ENCODE measurements around the gene PCNP.

The PCNP gene

GRCh38 chr3:101561630-101562328 is 12.2 kb upstream of the PCNP start, which contains the start of gene TRMT10C:
TSS of gene TRMT10C (plus strand) at chr3:101561868. CDS start at chr3:101564782, 2,914 bp downstream.
- peak within 1 kb of the TSS; percentile 75 for H3K27ac ChIP-seq (ENCODE audit: low read length, poor library complexity, severe bottlenecking)
- peak within 1 kb of the TSS; percentile 97 for H4K8ac ChIP-seq (ENCODE audit: low read length)
- peak within 1 kb of the TSS in 1 of 2 experiments; percentile 53 for H3K14ac ChIP-seq (ENCODE audit: low read length in 2 of 2)
- H3K23ac ChIP-seq (ENCODE audit: low read length in 2 of 2) = no peak within 1 kb of the TSS
- 3% methylated on average over 18 of the region's 35 CpGs for WGBS
- no peak within 1 kb of the TSS for H2AK5ac ChIP-seq (ENCODE audit: low read length, severe bottlenecking)
- H2BK12ac ChIP-seq (ENCODE audit: low read length in 2 of 2) = no peak within 1 kb of the TSS
- peak; percentile 95 for DNase-seq
- peak within 1 kb of the TSS; percentile 72 for H2AFZ ChIP-seq (ENCODE audit: low read depth, low read length)
- peaks cover under 1 to 8% of the 10 kb centered on the region in 2 experiments for H3K27me3 ChIP-seq (ENCODE audit: control insufficient read depth in 1 of 2, insufficient read depth in 1 of 2, low read length in 2 of 2)
- H2BK120ac ChIP-seq (ENCODE audit: low read depth, low read length) = peak within 1 kb of the TSS; percentile 73
- peak within 1 kb of the TSS; percentile 70 for H3K4me2 ChIP-seq (ENCODE audit: low read length, poor library complexity, severe bottlenecking)
- H3K9me3 ChIP-seq (ENCODE audit: control insufficient read depth, low read length) = no peaks in the 10 kb centered on the region
- H3K4ac ChIP-seq (ENCODE audit: low read depth in 1 of 2, low read length in 2 of 2) = peak within 1 kb of the TSS; percentile 71 to 75
- no peak within 1 kb of the TSS for H2BK15ac ChIP-seq (ENCODE audit: low read depth, poor library complexity, severe bottlenecking)
- peak within 1 kb of the TSS; percentile 67 to 83 for H3K18ac ChIP-seq (ENCODE audit: low read depth in 1 of 2, low read length in 2 of 2)
- peak within 1 kb of the TSS; percentile 90 for H3K9ac ChIP-seq (ENCODE audit: low read length)
- peaks cover 6% of the 10 kb centered on the region for H3K79me1 ChIP-seq (replicated peaks; ENCODE audit: low read length, poor library complexity, severe bottlenecking)
- peaks cover 1 to 22% of the 10 kb centered on the region in 2 experiments for H3K36me3 ChIP-seq (ENCODE audit: control insufficient read depth in 1 of 2, insufficient read depth in 2 of 2, low read depth in 1 of 2, low read length in 2 of 2)
- H4K91ac ChIP-seq (ENCODE audit: low read length) = peak within 1 kb of the TSS; percentile 61
- peak within 1 kb of the TSS; percentile 11 for H2BK5ac ChIP-seq (ENCODE audit: low read depth, low read length, poor library complexity, severe bottlenecking)
- H3K4me1 ChIP-seq (ENCODE audit: control insufficient read depth, insufficient read depth, low read depth, low read length) = peaks cover 2% of the 10 kb centered on the region
- peak within 1 kb of the TSS; percentile 81 to 82 for H3K4me3 ChIP-seq (ENCODE audit: insufficient read depth in 1 of 2, low read depth in 1 of 2, low read length in 2 of 2)

DNA sequence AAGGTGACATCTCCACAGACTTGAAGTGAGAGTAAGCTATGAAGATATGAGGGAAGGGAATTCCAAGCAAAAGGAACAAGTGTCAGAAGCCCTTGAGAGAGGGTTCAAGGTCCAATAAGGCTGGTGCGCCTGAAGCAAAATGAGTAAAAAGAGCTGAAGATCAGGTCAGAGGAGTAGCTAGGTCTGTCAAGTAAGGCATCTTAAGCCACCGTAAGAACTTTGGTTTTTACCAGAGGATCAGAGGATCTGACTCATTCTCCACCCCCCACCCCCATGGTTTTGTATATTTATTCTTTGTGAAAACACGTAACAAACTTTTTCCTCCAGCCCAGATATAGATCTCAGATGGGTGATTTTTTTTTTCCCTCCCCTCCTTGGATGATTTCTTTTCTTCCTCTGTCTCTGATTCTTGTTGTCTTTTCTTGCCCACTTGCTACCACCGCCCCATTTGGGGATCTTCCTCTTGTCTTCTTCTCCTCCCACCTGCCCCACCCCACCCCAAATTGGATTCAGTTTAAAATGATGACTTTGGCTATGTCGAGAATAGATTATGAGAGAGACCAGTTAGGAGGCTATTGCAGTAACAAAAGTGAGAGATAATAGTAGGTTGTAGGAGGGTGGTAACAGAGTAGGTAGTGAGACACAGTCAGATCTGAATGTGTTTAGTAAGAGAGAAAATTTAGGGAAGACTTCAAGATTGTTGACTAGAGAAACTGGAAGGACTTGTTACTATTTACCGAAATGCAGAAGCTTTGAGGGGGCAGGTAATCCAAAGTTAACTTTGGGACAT is 6.3 kb upstream of the PCNP start:
- no peak overlapping the region for H3K14ac ChIP-seq (ENCODE audit: low read length in 2 of 2)
- H3K23ac ChIP-seq (ENCODE audit: low read length in 2 of 2) = no peak overlapping the region
- no peak overlapping the region for H4K91ac ChIP-seq (ENCODE audit: low read length)
- no peaks in the 10 kb centered on the region for H3K27me3 ChIP-seq (ENCODE audit: control insufficient read depth in 1 of 2, insufficient read depth in 1 of 2, low read length in 2 of 2)
- H3K27ac ChIP-seq (ENCODE audit: low read length, poor library complexity, severe bottlenecking) = no peak overlapping the region
- H3K4me2 ChIP-seq (ENCODE audit: low read length, poor library complexity, severe bottlenecking) = no peak overlapping the region
- H3K4ac ChIP-seq (ENCODE audit: low read depth in 1 of 2, low read length in 2 of 2) = no peak overlapping the region
- 73% methylated on average over 5 of the region's 6 CpGs for WGBS
- no peak overlapping the region for H2BK120ac ChIP-seq (ENCODE audit: low read depth, low read length)
- no peak overlapping the region for H2BK15ac ChIP-seq (ENCODE audit: low read depth, poor library complexity, severe bottlenecking)
- peak overlapping the region in 1 of 2 experiments; percentile 33 for H3K18ac ChIP-seq (ENCODE audit: low read depth in 1 of 2, low read length in 2 of 2)
- H2BK5ac ChIP-seq (ENCODE audit: low read depth, low read length, poor library complexity, severe bottlenecking) = no peak overlapping the region
- H2AFZ ChIP-seq (ENCODE audit: low read depth, low read length) = no peak overlapping the region
- no peaks in the 10 kb centered on the region for H3K9me3 ChIP-seq (ENCODE audit: control insufficient read depth, low read length)
- H3K9ac ChIP-seq (ENCODE audit: low read length) = no peak overlapping the region
- no peak overlapping the region for H3K4me3 ChIP-seq (ENCODE audit: insufficient read depth in 1 of 2, low read depth in 1 of 2, low read length in 2 of 2)
- peaks cover 13% of the 10 kb centered on the region for H3K79me1 ChIP-seq (replicated peaks; ENCODE audit: low read length, poor library complexity, severe bottlenecking)
- DNase-seq = peak; percentile 74
- H2AK5ac ChIP-seq (ENCODE audit: low read length, severe bottlenecking) = no peak overlapping the region
- peaks cover 6 to 30% of the 10 kb centered on the region in 2 experiments for H3K36me3 ChIP-seq (ENCODE audit: control insufficient read depth in 1 of 2, insufficient read depth in 2 of 2, low read depth in 1 of 2, low read length in 2 of 2)
- peaks cover 2% of the 10 kb centered on the region for H3K4me1 ChIP-seq (ENCODE audit: control insufficient read depth, insufficient read depth, low read depth, low read length)
- H2BK12ac ChIP-seq (ENCODE audit: low read length in 2 of 2) = peak overlapping the region in 1 of 2 experiments; percentile 42
- H4K8ac ChIP-seq (ENCODE audit: low read length) = peak overlapping the region; percentile 7

GRCh38 chr3:101571028-101571895 is 2.7 kb upstream of the PCNP start:
- Histone ChIP-seq H3K27me3 (ENCODE audit: control insufficient read depth in 1 of 2, insufficient read depth in 1 of 2, low read length in 2 of 2) (no peaks in the 10 kb centered on the region), H3K4ac (ENCODE audit: low read depth in 1 of 2, low read length in 2 of 2) (no peak overlapping the region)

More at GRCh38 chr3:101571028-101571895, 2.7 kb upstream of the PCNP start:
- Histone ChIP-seq H3K14ac (ENCODE audit: low read length in 2 of 2) (no peak overlapping the region), H3K27ac (ENCODE audit: low read length, poor library complexity, severe bottlenecking) (no peak overlapping the region), H3K36me3 (ENCODE audit: control insufficient read depth in 1 of 2, insufficient read depth in 2 of 2, low read depth in 1 of 2, low read length in 2 of 2) (peaks cover 6 to 14% of the 10 kb centered on the region in 2 experiments), H3K4me1 (ENCODE audit: control insufficient read depth, insufficient read depth, low read depth, low read length) (no peaks in the 10 kb centered on the region), H2AK5ac (ENCODE audit: low read length, severe bottlenecking) (no peak overlapping the region), H3K9me3 (ENCODE audit: control insufficient read depth, low read length) (no peaks in the 10 kb centered on the region), H2BK120ac (ENCODE audit: low read depth, low read length) (no peak overlapping the region), H3K4me3 (ENCODE audit: insufficient read depth in 1 of 2, low read depth in 1 of 2, low read length in 2 of 2) (no peak overlapping the region), H3K23ac (ENCODE audit: low read length in 2 of 2) (no peak overlapping the region), H2BK15ac (ENCODE audit: low read depth, poor library complexity, severe bottlenecking) (no peak overlapping the region), H2BK12ac (ENCODE audit: low read length in 2 of 2) (no peak overlapping the region), H3K79me1 (replicated peaks; ENCODE audit: low read length, poor library complexity, severe bottlenecking) (peaks cover 11% of the 10 kb centered on the region), H4K8ac (ENCODE audit: low read length) (no peak overlapping the region), H2AFZ (ENCODE audit: low read depth, low read length) (no peak overlapping the region), H3K18ac (ENCODE audit: low read depth in 1 of 2, low read length in 2 of 2) (no peak overlapping the region), H4K91ac (ENCODE audit: low read length) (no peak overlapping the region), H3K4me2 (ENCODE audit: low read length, poor library complexity, severe bottlenecking) (no peak overlapping the region), H3K9ac (ENCODE audit: low read length) (peak overlapping the region; percentile 11), H2BK5ac (ENCODE audit: low read depth, low read length, poor library complexity, severe bottlenecking) (no peak overlapping the region)
- WGBS = 77% methylated on average over 9 of the region's 9 CpGs
- no peak for DNase-seq

Data from mesenchymal stem cell (in vitro differentiated cells and primary cell).